HG02642 (cell line): Measurements from ENCODE around the gene TBCB.

ENCODE experiments used
- ATAC-seq: cut with Tn5 transposase; IDR thresholded peaks from one replicate; pipeline ENCODE4 v1.9.1; 2021; ENCODE audit warnings: mild to moderate bottlenecking; ENCODE audit not compliant: unreplicated experiment, poor library complexity

The TBCB gene

DNA sequence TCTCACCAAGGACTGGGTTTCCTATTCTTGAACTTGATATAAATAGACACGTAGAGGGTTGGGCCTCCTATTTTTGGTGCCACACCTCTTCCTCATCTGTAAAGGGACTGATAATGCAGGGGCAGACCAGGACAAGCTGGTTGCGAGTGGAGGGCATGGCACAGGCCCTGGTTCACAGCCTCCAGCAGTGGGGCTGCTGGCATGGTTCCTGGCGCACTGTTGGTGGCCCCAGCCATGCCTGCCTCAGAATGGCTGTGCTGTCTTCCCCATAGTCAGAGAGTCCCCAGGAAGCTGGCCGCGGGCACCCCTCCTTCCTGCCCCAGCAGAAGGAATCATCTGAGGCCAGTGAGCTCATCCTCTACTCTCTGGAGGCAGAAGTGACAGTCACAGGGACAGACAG is 14.8 kb upstream of the TBCB start:
- no peak for ATAC-seq

DNA sequence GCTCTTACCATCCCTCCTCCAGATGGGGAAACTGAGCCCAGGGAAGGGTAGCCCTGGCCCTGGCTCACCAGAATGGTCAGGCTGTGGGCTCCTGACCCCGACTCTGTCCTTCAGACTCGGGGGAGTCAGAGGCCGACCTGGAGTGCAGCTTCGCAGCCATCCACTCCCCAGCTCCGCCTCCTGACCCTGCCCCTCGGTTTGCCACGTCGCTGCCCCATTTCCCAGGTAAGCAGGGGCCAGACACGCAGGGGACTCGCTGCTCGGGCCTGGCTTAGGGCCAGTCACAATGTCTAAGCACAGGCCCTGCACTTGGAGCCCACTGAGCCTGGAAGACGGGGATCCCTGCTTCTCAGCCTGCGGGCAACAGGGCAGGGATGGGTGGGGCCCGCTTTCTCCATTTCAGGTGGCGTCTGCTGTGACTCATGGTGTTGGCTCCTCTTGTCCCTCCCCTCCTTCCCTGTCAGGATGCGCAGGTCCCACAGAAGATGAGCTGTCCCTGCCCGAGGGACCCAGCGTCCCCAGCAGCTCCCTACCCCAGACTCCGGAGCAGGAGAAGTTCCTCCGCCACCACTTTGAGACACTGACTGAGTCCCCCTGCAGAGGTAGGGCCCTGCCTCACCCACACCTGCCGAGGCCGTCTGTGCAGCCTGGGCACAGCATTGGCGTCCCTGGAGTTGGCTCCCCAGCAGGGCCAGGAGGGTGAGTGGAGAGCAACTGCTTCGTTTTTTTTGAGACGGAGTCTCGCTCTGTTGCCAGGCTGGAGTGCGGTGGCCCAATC is 13.5 kb upstream of the TBCB start:
- no peak for ATAC-seq

DNA sequence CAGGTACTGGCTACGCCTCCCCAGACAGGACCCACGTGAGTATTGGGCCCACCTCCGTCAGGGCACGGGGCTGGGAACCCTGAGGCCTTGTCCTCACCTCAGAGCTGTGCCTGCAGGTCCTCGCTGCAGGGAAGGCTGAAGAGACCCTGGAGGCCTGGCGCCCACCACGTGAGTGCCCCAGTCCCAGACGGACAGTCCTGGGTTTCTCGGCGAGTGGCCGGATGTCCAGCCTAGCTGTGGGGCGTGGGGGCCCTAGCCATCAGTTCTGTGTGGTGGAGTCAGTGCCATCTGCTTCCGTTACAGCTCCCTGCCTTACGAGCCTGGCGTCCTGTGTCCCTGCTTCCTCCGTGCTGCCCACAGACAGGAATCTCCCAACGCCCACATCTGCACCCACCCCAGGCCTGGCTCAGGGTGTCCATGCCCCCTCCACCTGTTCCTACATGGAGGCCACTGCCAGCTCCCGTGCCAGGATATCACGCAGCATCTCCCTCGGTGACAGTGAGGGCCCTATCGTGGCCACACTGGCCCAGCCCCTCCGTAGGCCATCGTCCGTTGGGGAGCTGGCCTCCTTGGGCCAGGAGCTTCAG is 12.1 kb upstream of the TBCB start:
- ATAC-seq, result no peak

DNA sequence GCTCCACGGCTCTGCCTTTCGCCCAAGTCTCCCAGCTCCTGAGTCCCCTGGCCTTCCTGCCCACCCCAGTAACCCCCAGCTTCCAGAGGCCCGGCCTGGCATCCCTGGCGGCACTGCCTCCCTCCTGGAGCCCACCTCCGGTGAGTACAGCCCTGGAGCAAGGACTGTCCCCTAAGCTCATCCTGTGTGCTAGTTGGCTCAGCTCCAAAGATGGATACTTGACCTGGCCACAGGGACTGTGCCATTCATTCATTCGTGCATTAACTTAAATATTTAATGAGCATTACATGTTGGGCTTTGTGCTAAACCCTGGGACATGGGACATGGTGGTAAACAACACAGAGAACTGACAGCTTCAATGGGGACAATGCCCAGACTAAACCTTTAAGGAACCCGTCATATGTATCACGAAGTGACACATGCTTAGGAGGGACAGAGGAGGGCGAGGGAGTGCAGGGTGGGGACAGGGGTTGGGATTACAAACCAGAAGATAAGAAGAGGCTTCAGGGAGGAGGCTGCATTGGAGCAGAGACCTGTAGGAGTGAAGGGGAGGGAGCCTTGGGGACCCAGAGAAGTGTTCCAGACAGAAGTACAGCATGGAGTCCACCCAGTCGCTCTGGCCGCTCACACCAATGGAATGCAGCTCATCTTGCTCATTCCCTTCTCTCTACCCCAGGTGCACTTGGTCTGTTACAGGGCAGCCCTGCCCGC is 11.3 kb upstream of the TBCB start:
- no peak for ATAC-seq

DNA sequence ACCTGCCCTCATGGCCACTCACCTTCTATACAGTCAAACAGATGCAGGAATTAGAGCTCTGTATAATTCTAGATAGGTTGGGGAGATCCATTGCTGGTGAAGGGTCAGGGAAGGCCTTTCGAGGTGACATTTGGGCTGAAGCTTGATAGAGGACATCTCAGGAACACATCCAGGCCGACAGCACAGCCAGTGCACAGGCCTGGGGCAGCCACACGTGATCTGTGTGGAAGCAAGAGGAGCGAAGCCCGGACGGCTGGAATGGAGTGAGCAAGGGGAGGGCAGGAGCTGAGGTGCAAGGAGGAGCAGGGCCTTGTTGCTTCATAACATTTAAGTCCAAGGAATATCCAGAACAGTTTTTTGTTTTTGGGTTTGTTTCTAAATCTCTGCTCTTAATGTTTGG is 8.8 kb upstream of the TBCB start:
- ATAC-seq, result no peak

DNA sequence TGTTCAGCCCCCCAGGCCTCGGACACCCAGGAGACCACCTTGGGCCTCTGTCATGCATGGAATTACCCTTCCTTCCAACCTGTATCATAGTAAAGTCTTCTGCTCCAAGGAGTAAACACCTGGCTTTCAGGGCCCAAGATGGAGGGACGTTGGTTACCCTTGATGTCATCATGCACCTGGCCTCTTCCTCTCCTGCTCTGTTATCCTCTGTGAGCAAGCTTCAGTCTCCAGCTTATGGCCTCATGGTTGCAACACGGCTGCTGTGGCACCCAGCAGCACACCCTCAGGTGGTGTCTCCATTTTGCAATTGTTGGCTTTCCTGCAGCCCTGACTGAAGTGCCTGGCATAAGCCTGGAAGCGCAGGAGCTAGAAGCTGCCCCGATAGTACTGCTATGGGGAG is 8.3 kb upstream of the TBCB start:
- ATAC-seq, result no peak

DNA sequence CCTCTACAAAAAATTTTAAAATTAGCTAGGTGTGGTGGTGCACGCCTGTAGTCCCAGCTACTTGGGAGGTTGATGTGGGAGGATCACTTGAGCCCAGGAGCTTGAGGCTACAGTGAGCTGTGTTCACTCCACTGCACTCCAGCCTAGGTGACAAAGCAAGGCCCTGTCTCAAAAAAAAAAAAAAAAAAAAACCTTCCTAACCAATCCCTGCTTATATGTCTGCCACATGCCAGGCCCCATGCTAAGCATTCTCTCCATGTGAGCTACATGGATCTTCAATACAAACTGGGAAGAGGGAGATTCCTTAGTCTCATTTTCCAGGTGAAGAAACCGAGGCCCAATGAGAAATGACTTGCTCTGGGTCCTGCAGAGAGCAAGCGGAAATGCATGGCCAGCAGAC is 6.6 kb upstream of the TBCB start:
- ATAC-seq, result no peak

DNA sequence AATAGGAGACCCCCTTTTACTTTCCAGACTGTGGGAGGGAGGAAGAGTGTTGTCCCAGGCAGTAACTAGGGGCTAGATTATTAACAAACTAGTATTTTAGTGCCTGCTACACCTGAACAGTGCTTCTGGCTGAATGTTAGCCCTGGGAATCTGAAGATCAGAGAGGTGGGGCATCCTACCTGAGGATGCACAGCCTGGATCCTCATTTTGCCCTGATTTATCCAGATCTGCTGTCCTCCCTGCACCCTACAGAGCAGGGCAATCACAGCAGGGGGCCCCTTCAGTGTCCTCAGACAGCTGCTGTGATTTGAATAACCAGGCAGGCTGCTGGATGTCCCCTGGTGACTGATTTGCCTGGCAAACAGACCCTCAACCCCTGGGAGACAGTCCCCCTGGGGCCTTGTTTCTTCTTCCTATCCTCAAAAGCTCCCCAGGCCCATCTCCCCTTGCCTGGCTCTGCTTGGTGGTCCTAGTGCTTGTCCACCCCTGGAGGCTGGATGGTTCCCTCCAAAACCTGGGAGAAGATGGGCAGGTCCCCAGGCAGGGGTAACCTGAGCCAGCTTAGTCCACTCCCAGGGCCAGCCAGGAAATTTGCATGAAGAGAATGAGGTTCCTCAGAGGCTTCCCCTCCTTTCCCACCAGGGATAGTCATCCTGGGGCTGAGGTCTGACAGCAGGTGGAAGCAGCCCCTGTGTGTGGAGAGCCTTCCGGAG is 4.6 kb upstream of the TBCB start, which contains the start of gene OVOL3:
Gene OVOL3, plus strand, starts transcription at position 657 of the 713 bp plus-strand sequence. CDS start 60 bp downstream, outside the sequence.
- no peak for ATAC-seq

DNA sequence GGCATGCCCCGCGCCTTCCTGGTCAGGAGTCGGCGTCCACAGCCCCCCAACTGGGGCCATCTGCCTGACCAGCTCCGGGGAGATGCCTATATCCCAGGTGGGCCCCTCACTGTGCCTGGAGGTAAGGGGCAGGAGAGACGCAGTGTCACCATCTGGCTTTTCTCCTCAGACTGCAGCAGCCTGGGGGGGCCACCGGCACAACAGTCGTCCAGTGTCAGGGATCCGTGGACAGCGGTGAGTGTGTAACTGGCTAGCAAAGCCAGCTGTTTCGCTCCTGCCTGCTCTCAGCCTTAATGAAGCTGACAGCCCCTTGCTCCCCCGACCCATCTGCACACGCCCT is 4.1 kb upstream of the TBCB start:
- no peak for ATAC-seq

DNA sequence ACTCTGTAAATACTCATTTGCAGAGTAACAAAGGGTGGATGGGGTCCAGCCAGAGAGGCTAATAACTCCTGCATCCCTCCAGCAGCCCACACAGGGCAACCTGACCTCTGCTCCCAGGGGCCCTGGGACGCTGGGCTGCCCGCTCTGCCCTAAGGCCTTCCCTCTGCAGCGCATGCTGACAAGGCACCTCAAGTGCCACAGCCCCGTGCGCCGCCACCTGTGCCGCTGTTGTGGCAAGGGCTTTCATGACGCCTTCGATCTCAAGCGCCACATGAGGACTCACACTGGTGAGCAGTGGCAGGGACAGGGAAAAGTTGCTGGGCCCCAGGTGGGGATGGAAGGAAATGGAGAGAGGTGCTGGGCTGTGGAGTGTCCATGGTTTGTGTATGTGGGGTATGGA is 2.6 kb upstream of the TBCB start:
- no peak for ATAC-seq

DNA sequence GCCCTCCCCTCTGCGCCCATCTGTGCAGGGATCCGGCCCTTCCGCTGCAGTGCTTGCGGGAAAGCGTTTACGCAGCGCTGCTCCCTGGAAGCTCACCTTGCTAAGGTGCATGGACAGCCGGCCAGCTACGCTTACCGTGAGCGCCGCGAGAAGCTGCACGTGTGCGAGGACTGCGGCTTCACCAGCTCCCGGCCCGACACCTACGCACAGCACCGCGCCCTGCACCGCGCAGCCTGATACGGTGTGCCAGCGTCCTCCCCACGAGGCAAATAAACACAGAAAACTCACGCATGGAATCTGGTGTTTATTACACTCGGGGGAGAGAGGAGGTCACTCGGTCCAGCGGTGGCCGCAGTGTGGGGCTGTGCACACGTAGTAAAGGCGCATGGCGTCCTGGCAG is 1.8 kb upstream of the TBCB start:
- ATAC-seq, result no peak

DNA sequence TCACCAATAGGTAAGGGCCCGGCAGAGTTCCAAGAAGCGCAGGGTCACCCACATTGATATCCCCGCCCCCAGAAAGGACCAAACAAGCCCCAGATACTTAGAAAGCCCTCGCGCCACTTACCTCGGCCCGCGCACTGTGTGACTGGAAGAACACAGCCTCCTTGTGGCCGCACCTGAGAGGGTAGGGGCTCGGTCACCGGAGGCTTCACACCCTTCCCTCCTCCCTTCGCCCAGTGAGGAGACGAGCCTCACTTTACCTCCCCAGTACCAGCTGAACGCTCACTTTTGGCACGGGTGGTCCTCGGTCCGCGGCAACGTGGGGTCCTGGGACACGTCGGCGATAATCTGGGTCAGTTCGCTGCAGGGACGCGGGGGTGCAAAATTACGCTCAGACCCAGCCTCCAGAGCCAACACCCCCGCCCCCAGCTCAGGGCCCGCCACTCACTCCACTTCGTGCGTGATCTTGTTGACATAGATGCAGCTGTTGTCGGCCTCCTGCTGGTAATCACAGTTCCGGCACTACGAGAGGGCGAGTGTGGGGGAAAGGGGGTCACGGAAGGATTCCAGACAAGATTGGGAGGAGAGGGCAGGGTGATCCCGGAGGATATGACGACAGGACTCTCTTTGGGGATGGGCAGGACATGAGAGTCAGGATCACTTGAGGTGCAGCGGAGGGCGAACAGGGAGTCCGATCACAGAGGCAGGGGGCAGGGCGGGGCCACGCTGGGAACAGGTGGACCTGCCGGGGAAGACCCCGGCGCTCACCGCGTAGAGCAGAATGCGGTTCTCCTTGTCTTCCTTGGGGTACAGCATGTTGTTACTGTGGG is 1.2 kb upstream of the TBCB start:
- peak; percentile 0 for ATAC-seq

DNA sequence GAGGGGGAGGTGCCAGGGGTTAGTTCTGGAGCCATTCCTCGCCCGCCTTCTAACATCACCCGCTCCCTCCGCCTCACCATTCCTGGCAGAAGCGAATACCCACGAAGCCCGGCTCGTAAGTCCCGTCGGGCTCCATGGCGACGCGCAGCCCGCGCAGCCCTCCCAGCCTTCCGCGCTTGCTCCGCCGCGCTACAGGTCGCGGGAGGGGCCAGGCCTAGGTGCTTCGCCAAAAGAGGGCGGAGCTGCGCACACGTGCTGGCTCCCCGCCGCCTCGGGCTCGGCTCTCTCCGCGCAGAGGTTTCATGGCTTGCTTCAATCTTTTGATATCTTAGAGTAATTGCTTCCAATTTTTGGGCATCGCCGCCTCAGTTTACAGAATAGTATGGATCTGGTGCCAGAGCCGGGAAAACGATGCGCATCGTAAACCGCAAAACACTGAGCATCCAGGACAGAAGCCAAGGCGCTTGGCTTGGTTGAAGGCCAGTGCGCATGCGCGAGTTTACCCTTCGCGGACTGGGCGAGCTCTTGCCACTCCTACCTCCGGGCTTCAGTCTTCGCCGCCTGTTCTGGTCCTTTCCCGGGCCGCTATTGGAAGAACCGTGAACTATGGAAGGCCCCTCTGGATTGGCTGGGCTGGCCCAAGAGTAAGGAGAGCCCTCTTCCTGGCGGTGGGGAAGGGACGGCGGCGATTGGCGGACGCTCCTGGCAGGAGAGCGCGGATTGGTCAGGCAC is 381 bp upstream of the TBCB start, which contains the start of gene POLR2I:
Gene POLR2I, minus strand, starts transcription at position 155 of the 732 bp plus-strand sequence. Its CDS starts 19 bp downstream, at position 136.
- ATAC-seq, result peak; percentile 87

DNA sequence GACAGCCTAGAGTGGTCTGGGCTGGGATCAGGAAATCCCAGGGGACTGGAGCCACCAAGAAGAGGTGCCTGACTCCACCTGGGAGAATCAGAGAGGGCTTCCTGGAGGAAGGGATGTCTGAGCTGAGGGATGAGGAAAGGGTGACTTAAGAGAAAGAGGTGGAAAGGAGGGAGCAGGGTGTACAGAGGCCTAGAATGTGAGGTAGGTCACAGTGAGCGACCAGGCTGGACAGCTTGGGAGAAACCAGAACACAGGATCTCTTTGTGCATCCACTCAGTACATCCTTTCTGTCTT is 1.0 kb downstream of the TBCB start:
- no peak for ATAC-seq

DNA sequence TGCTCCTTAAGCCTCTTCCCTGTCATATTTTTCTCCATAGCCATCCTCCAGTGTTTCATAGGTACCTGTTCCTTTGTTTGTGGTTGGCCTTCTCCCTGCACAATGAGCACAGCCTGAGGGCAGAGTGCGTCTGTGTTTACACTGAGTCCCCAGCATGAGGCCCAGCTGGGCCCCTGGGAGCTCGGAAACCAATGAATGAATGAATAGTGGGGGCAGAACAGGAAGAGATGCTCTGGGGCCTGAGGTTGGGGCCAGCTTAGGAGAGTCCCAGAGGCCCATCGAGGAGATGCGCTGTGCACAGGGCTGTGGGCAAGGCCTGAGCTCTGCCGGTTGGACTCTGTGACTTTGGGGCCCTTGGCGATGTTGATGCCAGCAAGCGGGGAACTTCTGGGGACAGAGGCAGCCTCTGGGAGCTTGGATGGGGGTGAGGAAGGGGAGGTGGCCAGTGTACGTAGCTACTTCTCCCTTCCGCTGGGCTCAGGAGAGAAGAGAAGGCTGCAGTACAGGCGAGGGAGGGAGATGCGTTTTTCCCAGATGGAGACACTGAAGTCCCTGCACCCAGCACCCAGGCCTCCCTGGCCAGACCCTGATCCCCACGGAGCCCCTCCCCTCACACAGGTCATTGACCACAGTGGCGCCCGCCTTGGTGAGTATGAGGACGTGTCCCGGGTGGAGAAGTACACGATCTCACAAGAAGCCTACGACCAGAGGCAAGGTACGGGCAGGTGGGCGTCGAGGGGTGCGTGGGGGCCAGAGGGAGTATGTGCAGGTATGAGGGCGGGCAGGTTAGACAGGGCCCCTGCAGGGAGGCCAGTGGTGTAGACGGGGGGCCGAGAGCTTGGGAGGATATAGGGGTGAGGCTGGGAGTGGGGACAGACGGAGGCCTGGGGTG is 5.1 kb downstream of the TBCB start:
- no peak for ATAC-seq

DNA sequence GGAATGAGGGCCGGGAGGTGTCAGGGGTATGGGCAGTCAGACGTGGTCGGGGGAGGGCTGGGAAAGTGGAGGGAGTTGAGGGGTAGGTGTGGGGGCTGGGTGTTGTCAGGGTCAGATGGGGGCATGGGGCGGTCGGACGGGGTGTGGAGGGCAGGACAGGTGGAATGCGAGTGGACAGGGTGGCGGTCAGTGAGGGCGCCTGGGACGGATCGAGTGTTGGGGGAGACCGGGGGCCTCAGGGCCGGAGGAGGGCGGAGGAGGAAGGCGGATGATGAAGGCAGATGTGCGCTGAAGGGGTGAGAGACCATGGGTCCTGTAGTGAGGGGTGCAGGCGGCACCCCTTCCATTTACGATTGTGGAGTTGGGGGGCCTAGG is 5.7 kb downstream of the TBCB start:
- no peak for ATAC-seq

DNA sequence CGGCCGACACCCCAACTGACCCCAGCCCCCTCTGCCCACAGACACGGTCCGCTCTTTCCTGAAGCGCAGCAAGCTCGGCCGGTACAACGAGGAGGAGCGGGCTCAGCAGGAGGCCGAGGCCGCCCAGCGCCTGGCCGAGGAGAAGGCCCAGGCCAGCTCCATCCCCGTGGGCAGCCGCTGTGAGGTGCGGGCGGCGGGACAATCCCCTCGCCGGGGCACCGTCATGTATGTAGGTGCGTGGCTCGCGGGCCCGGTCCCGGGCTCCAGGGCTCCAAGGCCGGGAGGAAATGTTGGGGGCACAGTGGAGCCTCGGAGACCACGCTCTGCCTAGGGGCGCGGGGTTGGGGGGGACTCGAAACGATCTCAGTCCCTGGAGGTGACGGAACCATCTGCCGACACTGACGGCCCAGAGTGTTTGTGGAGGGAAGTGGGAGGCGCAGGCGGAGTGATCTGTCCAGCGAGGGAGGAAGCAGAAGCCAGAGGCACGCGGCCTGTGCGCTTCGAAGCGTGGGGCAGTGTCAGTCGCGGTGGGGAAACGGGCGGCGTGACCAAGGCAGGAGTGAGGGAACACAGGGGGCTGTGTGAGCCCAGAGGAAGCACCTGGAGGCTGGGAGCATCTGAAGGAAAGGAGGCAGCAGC is 6.3 kb downstream of the TBCB start:
- no peak for ATAC-seq

DNA sequence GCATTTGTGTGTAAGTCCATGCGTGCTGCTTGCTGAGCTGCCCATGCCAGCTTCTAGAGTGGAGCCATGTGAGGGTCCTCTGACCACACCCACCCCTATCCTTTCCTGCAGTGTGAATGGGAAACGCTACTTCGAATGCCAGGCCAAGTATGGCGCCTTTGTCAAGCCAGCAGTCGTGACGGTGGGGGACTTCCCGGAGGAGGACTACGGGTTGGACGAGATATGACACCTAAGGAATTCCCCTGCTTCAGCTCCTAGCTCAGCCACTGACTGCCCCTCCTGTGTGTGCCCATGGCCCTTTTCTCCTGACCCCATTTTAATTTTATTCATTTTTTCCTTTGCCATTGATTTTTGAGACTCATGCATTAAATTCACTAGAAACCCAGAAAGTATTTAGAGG is 10.3 kb downstream of the TBCB start:
- ATAC-seq, result no peak
